Sigmoid colon (tissue), 7 donors: ENCODE results near the gene GABBR2. TPM values are rescaled to one million over a fixed set of nuclear protein-coding genes. Genes with fewer than 3 reads are reported as not detected.

ENCODE experiments used
- DNase-seq: peaks from one replicate; pipeline ENCODE4 v3.0.0-alpha.2; 2019
- H3K27ac ChIP-seq, 4 donors: fragments of 200-600 bp; sonication (generic); one replicate each; pipeline ENCODE4 v1.5.1; 2016 to 2019; ENCODE audit warnings: mild to moderate bottlenecking in 1 of 4
- H3K27me3 ChIP-seq, 3 donors: fragments of 200-600 bp; sonication (generic); one replicate each; pipeline ENCODE4 v1.5.1; 2019; ENCODE audit warnings: mild to moderate bottlenecking in 1 of 3
- H3K36me3 ChIP-seq, 4 donors: fragments of 200-600 bp; sonication (generic); one replicate each; pipeline ENCODE4 v1.5.1; 2016 to 2019
- H3K4me1 ChIP-seq, 4 donors: fragments of 200-600 bp; sonication (generic); one replicate each; pipeline ENCODE4 v1.5.1; 2017 to 2019
- H3K4me3 ChIP-seq, 4 donors: fragments of 200-600 bp; sonication (generic); one replicate each; pipeline ENCODE4 v1.5.1; 2017 to 2019; ENCODE audit warnings: mild to moderate bottlenecking in 2 of 4, moderate library complexity in 1 of 4
- H3K9me3 ChIP-seq, 4 donors: fragments of 200-600 bp in 3 of 4; sonication (generic) in 3 of 4; one replicate each; pipeline versions ENCODE4 v1.5.1 to v1.6.1; 2013 to 2019
- CTCF ChIP-seq, 4 experiments: fragments of 450-650 bp in 3 of 4; fragments of 200-600 bp in 1 of 4; IDR thresholded peaks; one replicate each; pipeline ENCODE4 v1.5.1; 2016 to 2019; ENCODE audit warnings: antibody characterized with exemption in 4 of 4, mild to moderate bottlenecking in 3 of 4, moderate library complexity in 2 of 4
- EP300 ChIP-seq, 4 donors: sonication (generic); formaldehyde crosslinking; IDR thresholded peaks; one replicate each; pipeline ENCODE4 v1.6.1; 2017; ENCODE audit warnings: antibody characterized with exemption in 4 of 4
- POLR2A ChIP-seq, 2 donors: fragments of 450-650 bp; IDR thresholded peaks; one replicate each; pipeline ENCODE4 v1.6.1; 2016; ENCODE audit warnings: antibody characterized with exemption in 2 of 2, mild to moderate bottlenecking in 2 of 2, moderate library complexity in 2 of 2
- POLR2AphosphoS5 ChIP-seq, 4 donors: sonication (generic); formaldehyde crosslinking; IDR thresholded peaks; one replicate each; pipeline ENCODE4 v1.6.1; 2017; ENCODE audit warnings: antibody characterized with exemption in 4 of 4
- WGBS, 2 donors: extraction: QIAGEN DNeasy Blood & Tissue Kit; methylation state at CpG; one replicate each; pipeline ENCODE4 v1.1.7; 2013; 5-methylcytosine and 5-hydroxymethylcytosine counted together
- intact Hi-C: fragments of 100-400 bp; cut with DNase I; formaldehyde crosslinking; loops from one replicate; pipeline ENCODE4 v1.15.1; 2023
- polyA plus RNA-seq, 3 donors: library from polyadenylated mRNA; stranded (reverse); fragments of 200-250 nt; gene quantifications; one replicate each; pipeline ENCODE4 v1.2.3, GENCODE V29; 2013
- total RNA-seq, 4 donors: library from RNA; depleted of rRNA; stranded (reverse); fragments of >200 nt; gene quantifications; one replicate each; pipeline ENCODE4 v1.1.0, GENCODE V29; 2016
- donor health status: healthy with polysubstance abuse.
- donor health status: Bipolar disorder and iron deficiency.
- donor health status: healthy.

GABBR2 gene
- total and polyA plus RNA-seq, 7 donors: under 0.01 to 0.04 (median under 0.01) TPM; not detected in 4

GRCh38 chr9:98413084-98413483, 295.7 kb downstream of the GABBR2 start:
- TF ChIP-seq EP300 (IDR thresholded peaks at IDR 0.05) (no peak), POLR2A (IDR thresholded peaks at IDR 0.05) (no peak), POLR2AphosphoS5 (IDR thresholded peaks at IDR 0.05) (no peak), CTCF (IDR thresholded peaks at IDR 0.05) (no peak)
- no peaks in the 10 kb centered on the region for H3K36me3 ChIP-seq
- intact Hi-C loops: no loop called here
- no peaks in the 10 kb centered on the region for H3K9me3 ChIP-seq
- H3K4me1 ChIP-seq: peaks cover 0 to 4% (median 2%) of the 10 kb centered on the region in 4 donors
- no peak for DNase-seq
- WGBS, 2 donors: 62 to 70% methylated on average over 1 of the region's 1 CpG
- H3K27me3 ChIP-seq: no peaks in the 10 kb centered on the region
- H3K27ac ChIP-seq: no peak overlapping the region
- H3K4me3 ChIP-seq: no peak overlapping the region

- Histone ChIP-seq H3K27ac (no peak overlapping the region), H3K4me3 (no peak overlapping the region), H3K9me3 (no peaks in the 10 kb centered on the region), H3K4me1 (peaks cover 0 to 4% (median 2%) of the 10 kb centered on the region in 4 donors), H3K27me3 (no peaks in the 10 kb centered on the region), H3K36me3 (no peaks in the 10 kb centered on the region)
- TF ChIP-seq CTCF (IDR thresholded peaks at IDR 0.05): no peak
- no peak for TF ChIP-seq POLR2A (IDR thresholded peaks at IDR 0.05)
- TF ChIP-seq EP300 (IDR thresholded peaks at IDR 0.05): no peak
- TF ChIP-seq POLR2AphosphoS5 (IDR thresholded peaks at IDR 0.05): no peak
- intact Hi-C loops: no loop called here
- DNase-seq: no peak
- 87 to 91% methylated on average over 10 of the region's 10 CpGs for WGBS, 2 donors
Measured at GRCh38 chr9:98412101-98412842, 296.5 kb downstream of the GABBR2 start.

- TF ChIP-seq CTCF (IDR thresholded peaks at IDR 0.05) (no peak), POLR2AphosphoS5 (IDR thresholded peaks at IDR 0.05) (no peak), EP300 (IDR thresholded peaks at IDR 0.05) (no peak), POLR2A (IDR thresholded peaks at IDR 0.05) (no peak)
- intact Hi-C loops: no loop called here
- no peaks in the 10 kb centered on the region for H3K9me3 ChIP-seq
- no peak overlapping the region for H3K27ac ChIP-seq
- H3K4me1 ChIP-seq: peaks cover 0 to 4% (median 2%) of the 10 kb centered on the region in 4 donors
- no peak overlapping the region for H3K4me3 ChIP-seq
- whole genome bisulfite sequencing, 2 donors: 34 to 56% methylated on average over 8 of the region's 8 CpGs
- H3K36me3 ChIP-seq: no peaks in the 10 kb centered on the region
- no peaks in the 10 kb centered on the region for H3K27me3 ChIP-seq
- no peak for DNase-seq
Measured at GRCh38 chr9:98410185-98410697, 298.5 kb downstream of the GABBR2 start.

- H3K27me3 ChIP-seq: no peaks in the 10 kb centered on the region
- 53 to 61% methylated on average over 6 of the region's 6 CpGs for WGBS, 2 donors
- no peak for DNase-seq
- no peak for TF ChIP-seq EP300 (IDR thresholded peaks at IDR 0.05)
- TF ChIP-seq POLR2A (IDR thresholded peaks at IDR 0.05): no peak
- TF ChIP-seq POLR2AphosphoS5 (IDR thresholded peaks at IDR 0.05): no peak
- TF ChIP-seq CTCF (IDR thresholded peaks at IDR 0.05): no peak
- H3K36me3 ChIP-seq: no peaks in the 10 kb centered on the region
- no peak overlapping the region for H3K27ac ChIP-seq
- no peaks in the 10 kb centered on the region for H3K9me3 ChIP-seq
- no peak overlapping the region for H3K4me3 ChIP-seq
- peaks cover 0 to 4% (median 2%) of the 10 kb centered on the region in 4 donors for H3K4me1 ChIP-seq
- intact Hi-C loops: no loop called here
Measured at GRCh38 chr9:98409719-98410118, 299.0 kb downstream of the GABBR2 start.
